ENCODE measurements around the gene KIF26B. TPM values are rescaled to one million over a fixed set of nuclear protein-coding genes. Genes with fewer than 3 reads are reported as not detected.
A peak's percentile ranks its signal among the peaks of the same experiment; 100 is the strongest.

Gene KIF26B
- total RNA-seq, 1 donor from 2014 or later = 3.4 TPM

DNA sequence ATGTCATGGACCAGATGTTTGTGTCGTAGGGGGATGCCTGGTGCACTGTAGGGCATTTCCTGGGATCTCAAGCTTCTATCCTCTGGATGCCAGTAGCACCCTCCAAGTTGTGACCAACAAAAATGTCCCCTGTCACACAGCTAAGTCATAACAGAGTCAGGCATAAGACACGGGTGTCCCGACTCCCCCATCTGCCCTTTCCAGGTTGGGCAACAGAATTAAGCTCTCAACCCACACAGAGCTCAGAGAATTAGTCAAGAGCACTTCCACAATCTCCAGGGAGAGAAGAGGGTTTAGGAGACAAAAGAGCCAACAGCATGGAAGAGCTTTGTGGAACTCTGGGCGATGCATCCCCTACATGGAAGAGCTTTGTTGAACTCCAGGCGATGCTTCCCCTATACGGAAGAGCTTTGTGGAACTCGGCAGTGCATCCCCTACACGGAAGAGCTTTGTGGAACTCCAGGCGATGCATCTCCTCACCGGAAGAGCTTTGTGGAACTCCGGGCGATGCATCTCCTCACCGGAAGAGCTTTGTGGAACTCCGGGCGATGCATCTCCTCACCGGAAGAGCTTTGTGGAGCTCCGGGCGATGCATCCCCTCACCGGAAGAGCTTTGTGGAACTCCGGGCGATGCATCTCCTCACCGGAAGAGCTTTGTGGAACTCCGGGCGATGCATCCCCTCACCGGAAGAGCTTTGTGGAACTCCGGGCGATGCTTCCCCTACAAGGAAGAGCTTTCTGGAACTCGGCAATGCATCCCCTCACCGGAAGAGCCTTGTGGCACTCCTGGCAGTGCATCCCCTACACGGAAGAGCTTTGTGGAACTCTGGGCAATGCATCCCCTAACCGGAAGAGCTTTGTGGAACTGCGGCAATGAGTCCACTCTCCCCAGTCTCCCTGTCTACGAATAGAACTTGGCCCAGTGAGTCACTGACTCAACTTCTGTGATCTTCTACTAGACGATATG is 422.7 kb downstream of the KIF26B start:
- no peak overlapping the region for H3K4me3 ChIP-seq

DNA sequence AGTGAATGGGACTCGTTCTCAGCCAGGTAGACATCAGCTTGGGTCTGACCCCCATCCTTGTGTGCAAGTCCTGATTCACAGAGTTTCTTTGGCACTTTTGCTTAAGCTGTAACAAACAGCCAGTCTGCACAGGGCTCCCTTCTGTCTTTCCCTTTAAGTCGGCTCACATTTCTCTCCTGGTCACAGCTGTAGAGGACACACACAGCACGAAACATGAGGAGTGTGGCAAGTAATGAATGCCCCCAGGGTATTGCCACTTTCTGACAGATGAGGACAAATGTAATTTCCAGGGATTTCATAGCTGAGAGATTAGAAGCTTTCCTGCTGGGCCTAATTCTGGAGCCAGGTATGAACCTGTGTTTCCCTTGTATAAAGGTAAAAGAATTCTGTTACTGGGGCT is 423.5 kb downstream of the KIF26B start:
- no peaks in the 10 kb centered on the region for H3K27me3 ChIP-seq
- H3K9me3 ChIP-seq = no peaks in the 10 kb centered on the region
- no peaks in the 10 kb centered on the region for H3K36me3 ChIP-seq
- ATAC-seq (no peak), DNase-seq (no peak)
- TF ChIP-seq, protein P1, sequence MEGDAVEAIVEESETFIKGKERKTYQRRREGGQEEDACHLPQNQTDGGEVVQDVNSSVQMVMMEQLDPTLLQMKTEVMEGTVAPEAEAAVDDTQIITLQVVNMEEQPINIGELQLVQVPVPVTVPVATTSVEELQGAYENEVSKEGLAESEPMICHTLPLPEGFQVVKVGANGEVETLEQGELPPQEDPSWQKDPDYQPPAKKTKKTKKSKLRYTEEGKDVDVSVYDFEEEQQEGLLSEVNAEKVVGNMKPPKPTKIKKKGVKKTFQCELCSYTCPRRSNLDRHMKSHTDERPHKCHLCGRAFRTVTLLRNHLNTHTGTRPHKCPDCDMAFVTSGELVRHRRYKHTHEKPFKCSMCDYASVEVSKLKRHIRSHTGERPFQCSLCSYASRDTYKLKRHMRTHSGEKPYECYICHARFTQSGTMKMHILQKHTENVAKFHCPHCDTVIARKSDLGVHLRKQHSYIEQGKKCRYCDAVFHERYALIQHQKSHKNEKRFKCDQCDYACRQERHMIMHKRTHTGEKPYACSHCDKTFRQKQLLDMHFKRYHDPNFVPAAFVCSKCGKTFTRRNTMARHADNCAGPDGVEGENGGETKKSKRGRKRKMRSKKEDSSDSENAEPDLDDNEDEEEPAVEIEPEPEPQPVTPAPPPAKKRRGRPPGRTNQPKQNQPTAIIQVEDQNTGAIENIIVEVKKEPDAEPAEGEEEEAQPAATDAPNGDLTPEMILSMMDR (IDR thresholded peaks at IDR 0.05) = no peak
- H3K4me1 ChIP-seq = no peaks in the 10 kb centered on the region
- no peak overlapping the region for H3K27ac ChIP-seq
- no peak overlapping the region for H3K4me3 ChIP-seq
- intact Hi-C loops (cut with DNase I) = no loop called here

More for the DNA sequence above, 422.7 kb downstream of the KIF26B start:
- peak; percentile 6 for DNase-seq
- no peaks in the 10 kb centered on the region for H3K9me3 ChIP-seq
- no peak overlapping the region for H3K27ac ChIP-seq
- ATAC-seq = no peak
- no peaks in the 10 kb centered on the region for H3K27me3 ChIP-seq
- intact Hi-C loops (cut with DNase I) = no loop called here
- TF ChIP-seq, protein P1 (IDR thresholded peaks at IDR 0.05) = no peak
- no peaks in the 10 kb centered on the region for H3K36me3 ChIP-seq
- H3K4me1 ChIP-seq = no peaks in the 10 kb centered on the region

DNA sequence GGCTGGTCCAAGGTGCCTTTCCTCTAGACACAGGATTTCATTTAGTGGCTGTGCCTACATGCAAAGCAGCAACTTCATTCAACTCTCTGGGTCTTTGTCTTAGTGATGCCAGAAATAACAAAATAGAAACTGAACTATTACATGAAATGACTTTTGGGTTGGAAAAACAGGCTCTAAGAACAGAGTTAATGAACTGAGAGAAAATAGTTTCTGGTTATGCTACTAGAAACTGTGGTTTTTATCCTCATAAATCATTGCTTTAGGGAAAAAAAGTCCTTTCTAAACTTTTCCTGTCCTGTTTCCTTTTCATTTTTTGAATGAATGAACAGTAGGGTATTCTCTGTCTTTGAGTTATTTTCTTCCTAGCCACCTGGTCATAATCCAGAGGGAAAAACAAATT is 424.0 kb downstream of the KIF26B start:
- no peaks in the 10 kb centered on the region for H3K36me3 ChIP-seq
- H3K27ac ChIP-seq = no peak overlapping the region
- no peaks in the 10 kb centered on the region for H3K27me3 ChIP-seq
- intact Hi-C loops (cut with DNase I) = no loop called here
- no peak for ATAC-seq
- TF ChIP-seq, protein P1 (IDR thresholded peaks at IDR 0.05) = no peak
- no peaks in the 10 kb centered on the region for H3K9me3 ChIP-seq
- DNase-seq = no peak
- no peaks in the 10 kb centered on the region for H3K4me1 ChIP-seq
- H3K4me3 ChIP-seq = no peak overlapping the region

DNA sequence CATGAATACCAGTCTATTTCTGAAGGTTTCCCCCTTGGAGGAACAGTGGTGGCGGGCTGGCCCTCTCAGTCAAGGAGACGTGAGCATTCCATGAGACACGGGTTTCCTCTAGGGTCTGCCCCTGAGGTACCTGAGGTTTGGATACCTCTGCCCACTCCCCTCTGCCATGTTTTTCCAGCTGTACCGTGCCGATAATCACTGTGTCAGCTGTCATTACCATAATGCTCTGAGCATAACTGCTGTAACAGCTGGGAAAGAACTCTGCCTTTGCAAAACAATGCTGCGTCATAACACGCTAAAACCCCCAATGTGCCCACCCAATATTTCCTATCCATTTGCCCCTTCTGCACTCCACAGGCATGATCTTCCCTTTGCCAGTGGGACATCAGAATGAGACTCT is 425.1 kb downstream of the KIF26B start:
- H3K36me3 ChIP-seq = no peaks in the 10 kb centered on the region
- H3K27me3 ChIP-seq = no peaks in the 10 kb centered on the region
- TF ChIP-seq, protein P1 (IDR thresholded peaks at IDR 0.05) = no peak
- no peaks in the 10 kb centered on the region for H3K4me1 ChIP-seq
- no peak overlapping the region for H3K27ac ChIP-seq
- H3K4me3 ChIP-seq = no peak overlapping the region
- no peaks in the 10 kb centered on the region for H3K9me3 ChIP-seq
- intact Hi-C loops (cut with DNase I) = no loop called here
- DNase-seq (peak; percentile 16), ATAC-seq (no peak)

DNA sequence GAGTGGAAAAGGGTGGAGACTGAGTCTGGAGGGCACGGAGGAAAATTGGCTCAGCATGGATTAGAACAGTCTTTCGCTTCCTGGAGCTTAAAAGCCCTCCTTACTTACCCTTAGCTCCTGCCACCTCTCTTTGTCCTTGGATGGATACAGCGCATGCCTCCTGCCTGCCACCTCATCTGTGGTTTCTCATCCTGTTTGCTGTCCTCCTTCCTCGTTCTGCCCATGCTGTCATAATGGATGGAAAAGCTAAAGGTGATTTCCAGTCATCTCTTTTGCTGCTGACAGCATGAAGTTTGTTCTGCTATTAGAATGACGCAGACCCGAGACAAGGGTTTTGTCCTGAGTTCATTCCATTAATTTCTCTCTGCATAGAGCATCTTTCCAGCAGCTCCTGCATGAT is 425.9 kb downstream of the KIF26B start:
- Histone ChIP-seq H3K4me1 (no peaks in the 10 kb centered on the region), H3K27ac (no peak overlapping the region), H3K4me3 (no peak overlapping the region), H3K9me3 (no peaks in the 10 kb centered on the region), H3K36me3 (no peaks in the 10 kb centered on the region), H3K27me3 (no peaks in the 10 kb centered on the region)
- no peak for DNase-seq
- TF ChIP-seq, protein P1 (IDR thresholded peaks at IDR 0.05) = no peak
- intact Hi-C loops (cut with DNase I) = no loop called here
- ATAC-seq = no peak

All from upper lobe of right lung (tissue), 1 donor.